NB4 (cell line): Measurements from ENCODE around the gene ATP11A.

Experiments used
- CTCF ChIP-seq: IDR thresholded peaks from one replicate; pipeline ENCODE4 v1.5.1; 2012; ENCODE audit warnings: low read depth, low read length
- MAX ChIP-seq: IDR thresholded peaks from 2 replicates; pipeline ENCODE4 v1.6.1; 2011; ENCODE audit warnings: low read depth, low read length
- MYC ChIP-seq: IDR thresholded peaks from 2 replicates; pipeline ENCODE4 v1.6.1; 2011; ENCODE audit warnings: low read depth, low read length
- POLR2A ChIP-seq: IDR thresholded peaks from 2 replicates; pipeline ENCODE4 v1.6.1; 2011; ENCODE audit warnings: mild to moderate bottlenecking; ENCODE audit not compliant: insufficient read length; ENCODE audit errors: extremely low read depth

GRCh38 chr13:112641456-112642089, 48.3 kb upstream of the ATP11A start:
- no peak for TF ChIP-seq POLR2A
- TF ChIP-seq CTCF, result no peak
- TF ChIP-seq MAX, result no peak
- no peak for TF ChIP-seq MYC
